GM18909 (cell line): ENCODE data around the gene WFDC8.

ENCODE experiments used
- ATAC-seq: cut with Tn5 transposase; IDR thresholded peaks from one replicate; pipeline ENCODE4 v1.9.1; 2021; ENCODE audit warnings: mild to moderate bottlenecking; ENCODE audit not compliant: unreplicated experiment, poor library complexity

The WFDC8 gene

GRCh38 chr20:45550765-45551164, 28.3 kb downstream of the WFDC8 start:
- no peak for ATAC-seq

GRCh38 chr20:45548410-45548809, 30.7 kb downstream of the WFDC8 start:
- no peak for ATAC-seq

GRCh38 chr20:45547206-45547770, 31.8 kb downstream of the WFDC8 start, which contains the start of gene EPPIN:
Gene EPPIN (minus strand): TSS chr20:45547401. CDS start chr20:45547357, 44 bp downstream.
- no peak for ATAC-seq

- no peak for ATAC-seq
Observed at GRCh38 chr20:45545754-45546453, 33.2 kb downstream of the WFDC8 start.

GRCh38 chr20:45545351-45545750, 33.7 kb downstream of the WFDC8 start:
- ATAC-seq: no peak

- ATAC-seq: no peak
Observed at GRCh38 chr20:45539382-45539781, 39.7 kb downstream of the WFDC8 start, which contains the start of gene WFDC6. Gene WFDC6 (minus strand): TSS chr20:45539482. CDS start chr20:45539407, 75 bp downstream.

- no peak for ATAC-seq
Observed at GRCh38 chr20:45538209-45538799, 40.8 kb downstream of the WFDC8 start.

- no peak for ATAC-seq
Observed at GRCh38 chr20:45527294-45527693, 51.8 kb downstream of the WFDC8 start.

- ATAC-seq: no peak
Observed at GRCh38 chr20:45523821-45524220, 55.3 kb downstream of the WFDC8 start.

- ATAC-seq: no peak
Observed at GRCh38 chr20:45518282-45518681, 60.8 kb downstream of the WFDC8 start.

GRCh38 chr20:45515147-45515913, 63.8 kb downstream of the WFDC8 start, which contains the start of gene SPINT3:
Gene SPINT3 (minus strand): TSS chr20:45515622. CDS start chr20:45515608, 14 bp downstream.
- no peak for ATAC-seq

GRCh38 chr20:45510242-45510862, 68.7 kb downstream of the WFDC8 start:
- no peak for ATAC-seq

GRCh38 chr20:45509091-45509490, 70.0 kb downstream of the WFDC8 start:
- ATAC-seq: no peak

GRCh38 chr20:45508068-45508886, 70.8 kb downstream of the WFDC8 start:
- no peak for ATAC-seq

- no peak for ATAC-seq
Observed at GRCh38 chr20:45507011-45507820, 71.9 kb downstream of the WFDC8 start.

- no peak for ATAC-seq
Observed at GRCh38 chr20:45506398-45506797, 72.7 kb downstream of the WFDC8 start.

GRCh38 chr20:45503403-45503802, 75.7 kb downstream of the WFDC8 start:
- ATAC-seq: no peak

- ATAC-seq: no peak
Observed at GRCh38 chr20:45502561-45502960, 76.5 kb downstream of the WFDC8 start.
